RPMI7951 (cell line): ENCODE results near the gene PSMB5. TPM values are rescaled to one million over a fixed set of nuclear protein-coding genes. Genes with fewer than 3 reads are reported as not detected.

Source experiments
- total RNA-seq: library from RNA; depleted of rRNA; stranded (reverse); fragments of >200 nt; shearing (Covaris generic); gene quantifications from 2 replicates; pipeline ENCODE4 v1.2.3, GENCODE V29; 2014; rRNA removed

PSMB5 gene
- total RNA-seq, 1 experiment from 2014 or later, result 309 TPM

Other genes with a start within 250 kb of the PSMB5 start
- 2.2 and 2.5 TPM in 2 replicates for gene SLC7A7, start 219.5 kb downstream of the PSMB5 start, total RNA-seq
- 93.9 and 100 TPM in 2 replicates for gene MRPL52, start 205.0 kb downstream of the PSMB5 start, total RNA-seq
- 613 and 718 TPM in 2 replicates for gene MMP14, start 198.3 kb downstream of the PSMB5 start, total RNA-seq
- 41.9 and 44.9 TPM in 2 replicates for gene LRP10, start 163.2 kb downstream of the PSMB5 start, total RNA-seq
- gene REM2, start 151.7 kb downstream of the PSMB5 start, total RNA-seq, result 0.12 and 0.59 TPM in 2 replicates
- 79.2 and 93.5 TPM in 2 replicates for gene RBM23, start 115.8 kb downstream of the PSMB5 start, total RNA-seq
- gene PRMT5, start 105.5 kb downstream of the PSMB5 start, total RNA-seq, result 49.3 and 61.1 TPM in 2 replicates
- 35.3 and 59.3 TPM in 2 replicates for gene HAUS4, start 77.8 kb downstream of the PSMB5 start, total RNA-seq
- 31.0 and 35.3 TPM in 2 replicates for gene AJUBA, start 52.3 kb downstream of the PSMB5 start, total RNA-seq
- 4.4 and 8.2 TPM in 2 replicates for gene C14orf93, start 24.8 kb downstream of the PSMB5 start, total RNA-seq
- 0.10 TPM in 1 of 2 replicates, not detected in the other for gene PSMB11, start 7.3 kb upstream of the PSMB5 start, total RNA-seq
- 6.7 and 8.3 TPM in 2 replicates for gene CDH24, start 22.6 kb upstream of the PSMB5 start, total RNA-seq
- gene ACIN1, start 60.2 kb upstream of the PSMB5 start, total RNA-seq, result 37.1 and 38.9 TPM in 2 replicates
- 62.0 and 65.7 TPM in 2 replicates for gene C14orf119, start 60.6 kb upstream of the PSMB5 start, total RNA-seq
- not detected in 2 replicates for gene CIROP, start 70.1 kb upstream of the PSMB5 start, total RNA-seq
- not detected in 2 replicates for gene CEBPE, start 84.4 kb upstream of the PSMB5 start, total RNA-seq
- gene SLC7A8, start 148.8 kb upstream of the PSMB5 start, total RNA-seq, result 1.6 and 2.8 TPM in 2 replicates
- not detected in 2 replicates for gene RNF212B, start 203.0 kb upstream of the PSMB5 start, total RNA-seq